Parathyroid adenoma (tissue), 2 donors: ENCODE measurements around the gene DIRAS3.

Experiments used
- H2AFZ ChIP-seq: fragments of 300-600 bp; sonication (generic); one replicate; pipeline ENCODE4 v1.7.0; 2017; ENCODE audit warnings: antibody characterized with exemption, mild to moderate bottlenecking
- H3K27ac ChIP-seq: fragments of 300-600 bp; sonication (generic); one replicate; pipeline ENCODE4 v1.7.0; 2017
- H3K27me3 ChIP-seq: fragments of 300-600 bp; sonication (generic); one replicate; pipeline ENCODE4 v1.7.0; 2017; ENCODE audit warnings: low read length; ENCODE audit not compliant: control insufficient read depth, insufficient read depth
- H3K36me3 ChIP-seq: fragments of 300-600 bp; sonication (generic); one replicate; pipeline ENCODE4 v1.7.0; 2017; ENCODE audit warnings: low read length; ENCODE audit not compliant: control insufficient read depth, insufficient read depth
- H3K4me1 ChIP-seq: fragments of 300-600 bp; sonication (generic); one replicate; pipeline ENCODE4 v1.7.0; 2017; ENCODE audit warnings: control low read depth
- H3K4me2 ChIP-seq: fragments of 300-600 bp; sonication (generic); one replicate; pipeline ENCODE4 v1.7.0; 2017; ENCODE audit warnings: low read length
- H3K4me3 ChIP-seq: fragments of 300-600 bp; sonication (generic); one replicate; pipeline ENCODE4 v1.7.0; 2017; ENCODE audit warnings: low read depth, low read length
- H3K79me2 ChIP-seq: fragments of 300-600 bp; sonication (generic); one replicate; pipeline ENCODE4 v1.7.0; 2017; ENCODE audit warnings: control low read depth
- H3K9ac ChIP-seq: fragments of 300-600 bp; sonication (generic); one replicate; pipeline ENCODE4 v1.7.0; 2017; ENCODE audit warnings: mild to moderate bottlenecking
- H3K9me3 ChIP-seq: fragments of 300-600 bp; sonication (generic); one replicate; pipeline ENCODE4 v1.7.0; 2017; ENCODE audit warnings: low read length; ENCODE audit not compliant: control insufficient read depth
- CTCF ChIP-seq: fragments of 300-600 bp; sonication (generic); IDR thresholded peaks from one replicate; pipeline ENCODE4 v1.7.0; 2017; ENCODE audit warnings: antibody characterized with exemption, mild to moderate bottlenecking
- donor health status: primary hyperparathyroidism.

DIRAS3 gene

GRCh38 chr1:68049941-68050878 is at the start of gene DIRAS3:
Gene DIRAS3 (minus strand): TSS chr1:68050627. CDS start chr1:68047297, 3,330 bp downstream.
- no peak within 1 kb of the TSS for H3K9ac ChIP-seq
- H3K4me1 ChIP-seq = no peaks in the 10 kb centered on the region
- peak within 1 kb of the TSS; percentile 51 for H3K4me3 ChIP-seq
- no peak for TF ChIP-seq CTCF
- H3K4me2 ChIP-seq = peak within 1 kb of the TSS; percentile 63
- no peaks in the 10 kb centered on the region for H3K79me2 ChIP-seq
- H3K27ac ChIP-seq = no peak within 1 kb of the TSS
- H3K36me3 ChIP-seq = no peaks in the 10 kb centered on the region
- no peaks in the 10 kb centered on the region for H3K27me3 ChIP-seq
- no peaks in the 10 kb centered on the region for H3K9me3 ChIP-seq
- peak within 1 kb of the TSS; percentile 38 for H2AFZ ChIP-seq

GRCh38 chr1:68093737-68094136 is 43.3 kb upstream of the DIRAS3 start:
- Histone ChIP-seq H3K9me3 (no peaks in the 10 kb centered on the region), H3K4me1 (no peaks in the 10 kb centered on the region), H3K4me2 (no peak overlapping the region), H3K36me3 (no peaks in the 10 kb centered on the region), H3K79me2 (no peaks in the 10 kb centered on the region), H3K9ac (no peak overlapping the region), H3K4me3 (no peak overlapping the region), H3K27ac (no peak overlapping the region), H3K27me3 (no peaks in the 10 kb centered on the region), H2AFZ (no peak overlapping the region)
- no peak for TF ChIP-seq CTCF

- no peaks in the 10 kb centered on the region for H3K79me2 ChIP-seq
Observed at GRCh38 chr1:68087184-68087583, 36.8 kb upstream of the DIRAS3 start.

GRCh38 chr1:68085752-68086151 is 35.3 kb upstream of the DIRAS3 start:
- TF ChIP-seq CTCF = no peak
- Histone ChIP-seq H3K4me1 (no peaks in the 10 kb centered on the region), H3K4me3 (no peak overlapping the region), H3K79me2 (no peaks in the 10 kb centered on the region), H3K4me2 (no peak overlapping the region), H3K36me3 (no peaks in the 10 kb centered on the region), H2AFZ (no peak overlapping the region), H3K9me3 (no peaks in the 10 kb centered on the region), H3K9ac (no peak overlapping the region), H3K27ac (no peak overlapping the region), H3K27me3 (no peaks in the 10 kb centered on the region)

More at GRCh38 chr1:68087184-68087583, 36.8 kb upstream of the DIRAS3 start:
- Histone ChIP-seq H3K9me3 (no peaks in the 10 kb centered on the region), H3K4me3 (no peak overlapping the region), H3K4me1 (no peaks in the 10 kb centered on the region), H3K27me3 (no peaks in the 10 kb centered on the region), H3K36me3 (no peaks in the 10 kb centered on the region), H3K9ac (no peak overlapping the region), H2AFZ (no peak overlapping the region), H3K4me2 (no peak overlapping the region), H3K27ac (no peak overlapping the region)
- TF ChIP-seq CTCF = no peak
